RCC 7860 (cell line): ENCODE data around the gene ACKR3.

ENCODE experiments used
- DNase-seq: peaks from one replicate; pipeline ENCODE4 v3.0.0-alpha.2; 2015; ENCODE audit warnings: low spot score
- FAIRE-seq: peaks from 2 replicates; lab custom pipeline; 2012; peaks lifted over from hg19 to GRCh38; lab: Jason Lieb, UNC

Gene ACKR3

GRCh38 chr2:236566596-236566995, 3.0 kb upstream of the ACKR3 start:
- FAIRE-seq (no peak), DNase-seq (no peak)

- DNase-seq = no peak
- FAIRE-seq = no peak
Measured at GRCh38 chr2:236568068-236568921, 1.3 kb upstream of the ACKR3 start.

GRCh38 chr2:236568922-236569572, 578 bp upstream of the ACKR3 start:
- FAIRE-seq (no peak), DNase-seq (no peak)

GRCh38 chr2:236570081-236570868, 650 bp downstream of the ACKR3 start:
- no peak for FAIRE-seq
- no peak for DNase-seq

GRCh38 chr2:236571145-236571544, 1.5 kb downstream of the ACKR3 start:
- DNase-seq (no peak), FAIRE-seq (no peak)

- DNase-seq (no peak), FAIRE-seq (no peak)
Measured at GRCh38 chr2:236572482-236572881, 2.9 kb downstream of the ACKR3 start.

GRCh38 chr2:236573066-236573929, 3.7 kb downstream of the ACKR3 start:
- DNase-seq = no peak
- no peak for FAIRE-seq

- DNase-seq (no peak), FAIRE-seq (no peak)
Measured at GRCh38 chr2:236574000-236574399, 4.4 kb downstream of the ACKR3 start.

- DNase-seq (no peak), FAIRE-seq (no peak)
Measured at GRCh38 chr2:236574424-236575145, 5.0 kb downstream of the ACKR3 start.

GRCh38 chr2:236575510-236575909, 5.9 kb downstream of the ACKR3 start:
- DNase-seq = no peak
- no peak for FAIRE-seq

- no peak for FAIRE-seq
Measured at GRCh38 chr2:236576087-236576486, 6.5 kb downstream of the ACKR3 start.

GRCh38 chr2:236576953-236577352, 7.3 kb downstream of the ACKR3 start:
- FAIRE-seq = no peak
- DNase-seq = no peak

More at GRCh38 chr2:236576087-236576486, 6.5 kb downstream of the ACKR3 start:
- no peak for DNase-seq

- FAIRE-seq = no peak
- DNase-seq = no peak
Measured at GRCh38 chr2:236577481-236578410, 8.1 kb downstream of the ACKR3 start.

- DNase-seq (no peak), FAIRE-seq (no peak)
Measured at GRCh38 chr2:236578411-236578846, 8.8 kb downstream of the ACKR3 start.

- DNase-seq (no peak), FAIRE-seq (no peak)
Measured at GRCh38 chr2:236579048-236579745, 9.6 kb downstream of the ACKR3 start.

GRCh38 chr2:236579746-236580315, 10.2 kb downstream of the ACKR3 start:
- DNase-seq = no peak
- no peak for FAIRE-seq

- FAIRE-seq (no peak), DNase-seq (no peak)
Measured at GRCh38 chr2:236580746-236581355, 11.2 kb downstream of the ACKR3 start.
